ENCODE data around the gene GLT8D1.
A peak's percentile ranks its signal among the peaks of the same experiment; 100 is the strongest.

Gene GLT8D1

GRCh38 chr3:52710512-52710911 is 4.9 kb upstream of the GLT8D1 start:
- no peak for DNase-seq

GRCh38 chr3:52707585-52707984 is 2.0 kb upstream of the GLT8D1 start:
- no peak for DNase-seq

- DNase-seq = no peak
Observed at GRCh38 chr3:52705438-52705687, 228 bp downstream of the GLT8D1 start.

- no peak for DNase-seq
Observed at GRCh38 chr3:52704611-52705437, 767 bp downstream of the GLT8D1 start.

GRCh38 chr3:52703341-52703740 is 2.2 kb downstream of the GLT8D1 start:
- no peak for DNase-seq

GRCh38 chr3:52697632-52697965 is 8.0 kb downstream of the GLT8D1 start:
- no peak for DNase-seq

GRCh38 chr3:52696830-52697631 is 8.6 kb downstream of the GLT8D1 start:
- DNase-seq = no peak

GRCh38 chr3:52695798-52696671 is 9.6 kb downstream of the GLT8D1 start:
- DNase-seq = no peak

- no peak for DNase-seq
Observed at GRCh38 chr3:52694528-52695189, 10.9 kb downstream of the GLT8D1 start.

- no peak for DNase-seq
Observed at GRCh38 chr3:52693071-52693470, 12.5 kb downstream of the GLT8D1 start.

GRCh38 chr3:52690560-52690959 is 15.0 kb downstream of the GLT8D1 start:
- DNase-seq = no peak

- DNase-seq = no peak
Observed at GRCh38 chr3:52689151-52689550, 16.4 kb downstream of the GLT8D1 start.

GRCh38 chr3:52688266-52688665 is 17.3 kb downstream of the GLT8D1 start:
- DNase-seq = no peak

GRCh38 chr3:52685709-52686691 is 19.6 kb downstream of the GLT8D1 start, which contains the start of the genes GNL3 and PBRM1:
Gene GNL3 (plus strand): TSS chr3:52686032. CDS start chr3:52686093, 61 bp downstream.
Gene PBRM1 (minus strand): TSS chr3:52685913.
- peak; percentile 94 for DNase-seq

- DNase-seq = peak; percentile 73
Observed at GRCh38 chr3:52685285-52685708, 20.3 kb downstream of the GLT8D1 start.

- DNase-seq = no peak
Observed at GRCh38 chr3:52684184-52684583, 21.4 kb downstream of the GLT8D1 start.

GRCh38 chr3:52683611-52684010 is 22.0 kb downstream of the GLT8D1 start:
- DNase-seq = no peak

GRCh38 chr3:52682016-52682415 is 23.6 kb downstream of the GLT8D1 start:
- DNase-seq = no peak

- DNase-seq = no peak
Observed at GRCh38 chr3:52681596-52681995, 24.0 kb downstream of the GLT8D1 start.

GRCh38 chr3:52679811-52680210 is 25.8 kb downstream of the GLT8D1 start:
- DNase-seq = no peak

- DNase-seq = no peak
Observed at GRCh38 chr3:52679199-52679538, 26.4 kb downstream of the GLT8D1 start.

Measured in central memory CD4-positive, alpha-beta T cell (primary cell).